Hepatocyte (in vitro differentiated cells): ENCODE data around the gene TAS1R2. TPM values are rescaled to one million over a fixed set of nuclear protein-coding genes. Genes with fewer than 3 reads are reported as not detected.
A peak's percentile ranks its signal among the peaks of the same experiment; 100 is the strongest.

Experiments used
- DNase-seq: peaks from one replicate; pipeline ENCODE4 v3.0.0-alpha.2; 2016; ENCODE audit warnings: low spot score
- H2AFZ ChIP-seq: fragments of 200-600 bp; sonication (generic); 2 replicates; pipeline ENCODE4 v1.6.0; 2016; ENCODE audit warnings: antibody characterized with exemption, mild to moderate bottlenecking
- H3K27ac ChIP-seq: fragments of 200-600 bp; sonication (generic); 2 replicates; pipeline ENCODE4 v1.5.1; 2016; ENCODE audit warnings: mild to moderate bottlenecking
- H3K27me3 ChIP-seq: fragments of 200-600 bp; sonication (generic); 2 replicates; pipeline ENCODE4 v1.6.1; 2016
- H3K36me3 ChIP-seq: fragments of 200-600 bp; sonication (generic); replicated peaks from 2 replicates; pipeline ENCODE4 v1.5.1; 2016; ENCODE audit warnings: low read depth; ENCODE audit not compliant: insufficient read depth
- H3K4me1 ChIP-seq: fragments of 200-600 bp; sonication (generic); 2 replicates; pipeline ENCODE4 v1.5.1; 2016; ENCODE audit warnings: mild to moderate bottlenecking, moderate library complexity; ENCODE audit not compliant: insufficient read depth
- H3K4me2 ChIP-seq: fragments of 200-600 bp; sonication (generic); 2 replicates; pipeline ENCODE4 v1.6.0; 2016
- H3K4me3 ChIP-seq: fragments of 200-600 bp; sonication (generic); 2 replicates; pipeline ENCODE4 v1.5.1; 2016; ENCODE audit warnings: mild to moderate bottlenecking
- H3K79me2 ChIP-seq: fragments of 200-600 bp; sonication (generic); 2 replicates; pipeline ENCODE4 v1.6.0; 2017; ENCODE audit warnings: mild to moderate bottlenecking
- H3K9me2 ChIP-seq: fragments of 200-600 bp; sonication (generic); replicated peaks from 2 replicates; pipeline ENCODE4 v1.6.0; 2017; ENCODE audit warnings: mild to moderate bottlenecking; ENCODE audit not compliant: insufficient read depth
- H3K9me3 ChIP-seq: fragments of 200-600 bp; sonication (generic); 2 replicates; pipeline ENCODE4 v1.5.1; 2016; ENCODE audit warnings: low read depth, mild to moderate bottlenecking
- H4K20me1 ChIP-seq: fragments of 200-600 bp; sonication (generic); 2 replicates; pipeline ENCODE4 v1.6.0; 2016; ENCODE audit warnings: mild to moderate bottlenecking; ENCODE audit not compliant: insufficient read depth, poor library complexity, severe bottlenecking
- CTCF ChIP-seq: fragments of 200-600 bp; sonication (generic); IDR thresholded peaks from 2 replicates; pipeline ENCODE4 v1.5.1; 2016; ENCODE audit warnings: antibody characterized with exemption, mild to moderate bottlenecking; ENCODE audit not compliant: poor library complexity
- EZH2 ChIP-seq: fragments of 200-600 bp; sonication (generic); IDR thresholded peaks from 2 replicates; pipeline ENCODE4 v1.6.1; 2016; ENCODE audit warnings: antibody characterized with exemption, mild to moderate bottlenecking, borderline replicate concordance
- EZH2phosphoT487 ChIP-seq: fragments of 200-600 bp; sonication (generic); IDR thresholded peaks from one replicate; pipeline ENCODE4 v1.6.1; 2018; ENCODE audit warnings: antibody characterized with exemption, mild to moderate bottlenecking, low read depth, moderate library complexity; ENCODE audit not compliant: unreplicated experiment, severe bottlenecking
- WGBS: methylation state at CpG from one replicate; pipeline ENCODE4 v1.1.6; 2016; ENCODE audit warnings: low lambda C conversion rate; ENCODE audit errors: missing lambda C conversion rate; 5-methylcytosine and 5-hydroxymethylcytosine counted together
- polyA plus RNA-seq: library from polyadenylated mRNA; unstranded; fragments of >200 nt; fragmentation: Nextera tagmentation; extraction: Ambion mirVana; gene quantifications from 2 replicates; pipeline ENCODE4 v1.2.1, GENCODE V29; 2016
- total RNA-seq: library from RNA; depleted of rRNA; stranded (reverse); fragments of >200 nt; gene quantifications from 2 replicates; pipeline ENCODE4 v1.2.3, GENCODE V29; 2014

TAS1R2 gene
- total and polyA plus RNA-seq, 2 experiments from 2014 or later: not detected

- H3K9me2 ChIP-seq: no peaks in the 10 kb centered on the region
- H3K27ac ChIP-seq: no peak overlapping the region
- H3K36me3 ChIP-seq: no peaks in the 10 kb centered on the region
- no peaks in the 10 kb centered on the region for H3K27me3 ChIP-seq
- no peaks in the 10 kb centered on the region for H3K4me1 ChIP-seq
- WGBS: 86% methylated on average over 6 of the region's 6 CpGs
- no peak for DNase-seq
- TF ChIP-seq EZH2phosphoT487: no peak
- no peak for TF ChIP-seq EZH2
- no peak for TF ChIP-seq CTCF
- no peak overlapping the region for H3K4me2 ChIP-seq
- H3K9me3 ChIP-seq: no peaks in the 10 kb centered on the region
- H3K4me3 ChIP-seq: no peak overlapping the region
- H3K79me2 ChIP-seq: no peaks in the 10 kb centered on the region
- no peaks in the 10 kb centered on the region for H4K20me1 ChIP-seq
- H2AFZ ChIP-seq: no peak overlapping the region
Measured at GRCh38 chr1:18884727-18885126, 25.3 kb upstream of the TAS1R2 start.

GRCh38 chr1:18884419-18884717 is 24.9 kb upstream of the TAS1R2 start:
- 80% methylated on average over 4 of the region's 4 CpGs for WGBS

GRCh38 chr1:18883636-18884418 is 24.4 kb upstream of the TAS1R2 start:
- 60% methylated on average over 14 of the region's 14 CpGs for WGBS
- no peaks in the 10 kb centered on the region for H3K9me2 ChIP-seq
- H3K79me2 ChIP-seq: no peaks in the 10 kb centered on the region
- H3K36me3 ChIP-seq: no peaks in the 10 kb centered on the region
- no peak overlapping the region for H3K4me3 ChIP-seq
- H2AFZ ChIP-seq: no peak overlapping the region
- no peaks in the 10 kb centered on the region for H3K9me3 ChIP-seq
- peak; percentile 83 for DNase-seq
- H3K27me3 ChIP-seq: no peaks in the 10 kb centered on the region
- no peaks in the 10 kb centered on the region for H3K4me1 ChIP-seq
- H3K27ac ChIP-seq: no peak overlapping the region
- H4K20me1 ChIP-seq: no peaks in the 10 kb centered on the region
- no peak overlapping the region for H3K4me2 ChIP-seq
- no peak for TF ChIP-seq EZH2
- TF ChIP-seq CTCF: peak; percentile 83
- TF ChIP-seq EZH2phosphoT487: no peak

More at GRCh38 chr1:18884419-18884717, 24.9 kb upstream of the TAS1R2 start:
- Histone ChIP-seq H3K27ac (no peak overlapping the region), H3K9me3 (no peaks in the 10 kb centered on the region), H3K36me3 (no peaks in the 10 kb centered on the region), H4K20me1 (no peaks in the 10 kb centered on the region), H3K27me3 (no peaks in the 10 kb centered on the region), H3K4me3 (no peak overlapping the region), H2AFZ (no peak overlapping the region), H3K79me2 (no peaks in the 10 kb centered on the region), H3K9me2 (no peaks in the 10 kb centered on the region), H3K4me1 (no peaks in the 10 kb centered on the region), H3K4me2 (no peak overlapping the region)
- no peak for DNase-seq
- TF ChIP-seq EZH2phosphoT487 (no peak), EZH2 (no peak), CTCF (no peak)
